ENCODE results near the gene RNASEH2B. TPM values are rescaled to one million over a fixed set of nuclear protein-coding genes. Genes with fewer than 3 reads are reported as not detected.

RNASEH2B gene
- total RNA-seq, 1 donor from 2014 or later, result 57.5 TPM

GRCh38 chr13:50893211-50893852, 16.3 kb upstream of the RNASEH2B start:
- Histone ChIP-seq H3K27me3 (no peaks in the 10 kb centered on the region), H3F3A (ENCODE audit: low read depth) (no peaks in the 10 kb centered on the region), H3K4me1 (peaks cover 8% of the 10 kb centered on the region), H3K9me3 (ENCODE audit: low read depth) (no peaks in the 10 kb centered on the region), H4K20me1 (ENCODE audit: low read depth) (no peaks in the 10 kb centered on the region), H3K4me3 (no peak overlapping the region), H2AFZ (replicated peaks) (peak overlapping the region; percentile 57), H3K9ac (no peak overlapping the region), H3K79me2 (ENCODE audit: low read depth) (no peaks in the 10 kb centered on the region), H3K36me3 (no peaks in the 10 kb centered on the region), H3K27ac (no peak overlapping the region), H3K4me2 (no peak overlapping the region)
- Mint-ChIP-seq H3K36me3 (no peaks in the 10 kb centered on the region), H3K27me3 (ENCODE audit: insufficient read depth, low read depth) (peaks cover 4% of the 10 kb centered on the region), H3K4me3 (no peak overlapping the region), H3K4me1 (peaks cover 21% of the 10 kb centered on the region), H3K27ac (no peak overlapping the region), H3K9me3 (no peaks in the 10 kb centered on the region)
- TF ChIP-seq EZH2phosphoT487 (IDR thresholded peaks at IDR 0.05), result no peak
- no peak for DNase-seq (ENCODE audit: low spot score)

GRCh38 chr13:50894012-50894411, 15.6 kb upstream of the RNASEH2B start:
- H3K4me3 ChIP-seq, result no peak overlapping the region
- H3K27ac ChIP-seq, result no peak overlapping the region
- no peak overlapping the region for H2AFZ ChIP-seq (replicated peaks)
- Mint-ChIP-seq H3K9me3 (no peaks in the 10 kb centered on the region), H3K27me3 (ENCODE audit: insufficient read depth, low read depth) (peaks cover 4% of the 10 kb centered on the region), H3K4me1 (peaks cover 21% of the 10 kb centered on the region), H3K27ac (peak overlapping the region; percentile 47), H3K4me3 (no peak overlapping the region), H3K36me3 (no peaks in the 10 kb centered on the region)
- H3K9me3 ChIP-seq (ENCODE audit: low read depth), result no peaks in the 10 kb centered on the region
- TF ChIP-seq EZH2phosphoT487 (IDR thresholded peaks at IDR 0.05), result no peak
- TF ChIP-seq EZH2 (IDR thresholded peaks at IDR 0.05), result no peak
- no peak for TF ChIP-seq CTCF (IDR thresholded peaks at IDR 0.05)
- no peaks in the 10 kb centered on the region for H3K36me3 ChIP-seq
- H4K20me1 ChIP-seq (ENCODE audit: low read depth), result no peaks in the 10 kb centered on the region
- no peak overlapping the region for H3K9ac ChIP-seq
- peaks cover 8% of the 10 kb centered on the region for H3K4me1 ChIP-seq
- no peaks in the 10 kb centered on the region for H3F3A ChIP-seq (ENCODE audit: low read depth)
- DNase-seq (ENCODE audit: low spot score), result no peak
- no peak overlapping the region for H3K4me2 ChIP-seq
- no peaks in the 10 kb centered on the region for H3K79me2 ChIP-seq (ENCODE audit: low read depth)
- no peaks in the 10 kb centered on the region for H3K27me3 ChIP-seq

- Histone ChIP-seq H4K20me1 (ENCODE audit: low read depth) (no peaks in the 10 kb centered on the region), H3K4me3 (no peak overlapping the region), H3K9me3 (ENCODE audit: low read depth) (no peaks in the 10 kb centered on the region), H3K4me1 (peaks cover 8% of the 10 kb centered on the region), H3F3A (ENCODE audit: low read depth) (no peaks in the 10 kb centered on the region), H3K27me3 (no peaks in the 10 kb centered on the region), H3K79me2 (ENCODE audit: low read depth) (no peaks in the 10 kb centered on the region), H3K4me2 (no peak overlapping the region), H3K9ac (no peak overlapping the region), H2AFZ (replicated peaks) (no peak overlapping the region), H3K36me3 (no peaks in the 10 kb centered on the region), H3K27ac (no peak overlapping the region)
- Mint-ChIP-seq H3K27ac (no peak overlapping the region), H3K4me1 (peaks cover 21% of the 10 kb centered on the region), H3K9me3 (no peaks in the 10 kb centered on the region), H3K27me3 (ENCODE audit: insufficient read depth, low read depth) (peaks cover 4% of the 10 kb centered on the region), H3K36me3 (no peaks in the 10 kb centered on the region), H3K4me3 (no peak overlapping the region)
- DNase-seq (ENCODE audit: low spot score), result no peak
- no peak for TF ChIP-seq CTCF (IDR thresholded peaks at IDR 0.05)
- no peak for TF ChIP-seq EZH2phosphoT487 (IDR thresholded peaks at IDR 0.05)
- no peak for TF ChIP-seq EZH2 (IDR thresholded peaks at IDR 0.05)
These were observed 15.1 kb upstream of the RNASEH2B start for GRCh38 chr13:50894504-50894903.

- Histone ChIP-seq H3K36me3 (no peaks in the 10 kb centered on the region), H3K4me1 (peaks cover 4% of the 10 kb centered on the region), H3K27ac (no peak overlapping the region), H3K4me2 (no peak overlapping the region), H3K27me3 (no peaks in the 10 kb centered on the region), H3K79me2 (ENCODE audit: low read depth) (no peaks in the 10 kb centered on the region), H4K20me1 (ENCODE audit: low read depth) (no peaks in the 10 kb centered on the region), H3K4me3 (no peak overlapping the region), H3K9ac (no peak overlapping the region), H3F3A (ENCODE audit: low read depth) (no peaks in the 10 kb centered on the region), H3K9me3 (ENCODE audit: low read depth) (no peaks in the 10 kb centered on the region), H2AFZ (replicated peaks) (no peak overlapping the region)
- Mint-ChIP-seq H3K27me3 (ENCODE audit: insufficient read depth, low read depth) (no peaks in the 10 kb centered on the region), H3K4me1 (peaks cover 12% of the 10 kb centered on the region), H3K36me3 (no peaks in the 10 kb centered on the region), H3K9me3 (no peaks in the 10 kb centered on the region), H3K4me3 (no peak overlapping the region), H3K27ac (no peak overlapping the region)
- no peak for DNase-seq (ENCODE audit: low spot score)
- TF ChIP-seq EZH2 (IDR thresholded peaks at IDR 0.05), result no peak
- no peak for TF ChIP-seq CTCF (IDR thresholded peaks at IDR 0.05)
- TF ChIP-seq EZH2phosphoT487 (IDR thresholded peaks at IDR 0.05), result no peak
These were observed 11.3 kb upstream of the RNASEH2B start for GRCh38 chr13:50898338-50898737.
